GM21529 (cell line): ENCODE measurements around the gene C7.
"Not testable (repeated sequence)": the region's sequence is repeated elsewhere in the genome, so short reads cannot be mapped to it uniquely, and the experiment has no call there.

Source experiments
- ATAC-seq: cut with Tn5 transposase; IDR thresholded peaks from one replicate; pipeline ENCODE4 v1.9.1; 2021; ENCODE audit not compliant: unreplicated experiment

Gene C7

DNA sequence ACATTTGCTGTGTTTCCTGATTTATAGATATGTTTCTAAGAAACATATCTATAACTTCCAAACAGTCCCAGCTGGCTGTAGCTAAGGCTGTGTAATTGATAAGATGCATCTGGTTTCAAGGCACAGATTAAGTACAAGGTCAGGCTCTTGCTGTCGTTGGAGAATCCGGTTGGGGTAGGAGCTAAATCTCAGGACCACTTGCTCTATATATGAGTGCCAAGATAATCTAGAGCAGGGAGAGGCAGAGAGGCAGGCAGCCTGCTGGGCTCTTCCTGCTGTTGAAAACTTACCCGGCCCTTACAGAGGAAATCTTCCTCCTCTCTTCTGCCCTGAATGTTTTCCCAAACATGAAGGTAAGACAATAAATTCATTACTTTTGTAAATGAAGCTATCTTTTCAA lies at the start of gene C7:
Gene C7 (plus strand): TSS at position 234 of the 400 bp plus-strand sequence. CDS start 114 bp downstream, at position 348.
- ATAC-seq = no peak

DNA sequence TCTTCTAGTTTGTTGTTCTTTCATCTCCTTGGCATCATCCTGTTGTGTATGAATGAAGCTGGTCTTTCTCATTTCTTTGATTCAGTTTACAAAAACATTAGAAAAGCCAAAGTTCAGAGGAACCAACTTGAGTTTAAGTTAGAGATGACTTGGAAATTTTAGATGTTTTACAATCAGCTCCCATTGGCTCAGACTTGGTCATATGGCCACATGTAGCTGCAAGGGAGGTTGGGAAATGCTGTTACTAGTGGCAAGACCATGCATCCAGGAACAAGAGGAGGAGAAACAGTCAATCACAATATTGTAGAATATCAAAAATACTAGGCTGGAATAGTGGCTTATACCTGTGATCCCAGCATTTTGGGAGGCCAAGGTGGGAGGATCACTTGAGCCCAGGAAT lies 48.6 kb upstream of the C7 start:
- no peak for ATAC-seq

DNA sequence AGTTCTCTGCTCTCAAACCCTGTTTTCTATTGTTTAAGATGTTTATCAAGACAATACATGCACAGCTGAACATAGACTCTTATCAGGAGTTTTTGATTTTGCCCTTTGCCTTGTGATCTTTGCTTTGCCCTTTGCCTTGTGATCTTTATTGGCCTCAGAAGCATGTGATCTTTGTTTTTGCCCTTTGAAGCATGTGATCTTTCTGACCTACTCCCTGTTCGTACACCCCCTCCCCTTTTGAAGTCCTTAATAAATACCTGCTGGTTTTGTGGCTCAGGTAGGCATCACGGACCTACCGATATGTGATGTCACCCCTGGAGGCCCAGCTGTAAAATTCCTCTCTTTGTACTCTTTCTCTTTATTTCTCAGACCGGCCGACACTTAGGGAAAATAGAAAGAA lies 44.3 kb upstream of the C7 start:
- not testable (repeated sequence) for ATAC-seq

DNA sequence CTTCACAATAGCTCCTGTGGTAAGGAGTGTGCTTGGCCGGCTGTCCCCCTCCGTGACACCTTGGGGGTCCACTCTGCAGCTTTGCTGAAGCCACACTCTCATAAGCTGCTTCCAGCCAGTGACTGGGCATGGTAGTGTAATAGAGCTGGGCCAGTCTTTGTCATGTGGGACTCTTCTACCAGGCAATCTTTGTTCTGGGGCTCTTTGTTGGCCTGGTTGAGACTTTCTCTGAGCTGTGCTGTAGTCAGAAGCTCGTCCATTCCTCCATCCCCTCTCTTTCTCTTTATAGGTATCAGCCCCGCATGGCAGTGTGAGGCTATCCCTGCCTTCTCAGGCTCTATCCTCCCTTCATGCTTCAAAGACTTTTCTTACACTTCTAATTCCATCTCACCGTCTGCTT lies 42.5 kb upstream of the C7 start:
- ATAC-seq = no peak

DNA sequence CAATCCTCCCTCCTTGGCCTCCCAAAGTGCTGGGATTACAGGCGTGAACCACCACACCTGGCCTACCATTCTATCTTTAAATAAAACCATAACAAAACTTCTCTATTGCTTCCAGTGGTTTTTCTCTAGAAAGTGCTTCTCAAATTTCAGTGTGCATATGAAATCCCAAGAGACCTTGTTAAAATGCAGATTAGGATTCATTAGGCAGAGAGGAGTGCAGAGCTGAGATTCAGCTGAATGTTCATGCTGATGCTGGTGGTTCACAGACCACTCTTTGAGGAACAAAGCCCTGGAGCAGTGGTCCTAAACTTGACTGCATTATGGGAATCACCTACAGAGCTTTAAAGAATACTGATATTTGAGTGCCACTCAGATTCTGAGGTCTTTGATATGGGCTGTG lies 39.9 kb upstream of the C7 start:
- ATAC-seq = no peak

DNA sequence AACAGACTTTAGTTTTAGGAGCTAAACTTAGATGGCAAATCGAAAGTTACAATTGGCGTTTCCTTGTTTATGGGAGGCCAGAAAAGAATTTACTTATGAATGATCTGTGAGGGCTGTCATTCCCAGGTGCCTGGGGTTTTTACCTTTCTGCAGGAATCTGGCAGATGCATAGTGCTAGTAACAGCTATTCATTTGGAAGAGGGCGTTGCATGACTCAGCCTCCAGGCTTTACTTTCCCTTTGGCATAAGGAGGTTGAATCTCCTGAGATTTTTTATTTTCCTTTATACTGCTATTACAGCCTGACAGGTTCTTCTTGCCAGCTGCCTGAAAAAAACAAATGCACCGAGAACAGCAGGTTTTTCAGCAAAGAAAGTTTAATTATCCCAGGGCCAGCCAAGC lies 38.1 kb upstream of the C7 start:
- no peak for ATAC-seq

DNA sequence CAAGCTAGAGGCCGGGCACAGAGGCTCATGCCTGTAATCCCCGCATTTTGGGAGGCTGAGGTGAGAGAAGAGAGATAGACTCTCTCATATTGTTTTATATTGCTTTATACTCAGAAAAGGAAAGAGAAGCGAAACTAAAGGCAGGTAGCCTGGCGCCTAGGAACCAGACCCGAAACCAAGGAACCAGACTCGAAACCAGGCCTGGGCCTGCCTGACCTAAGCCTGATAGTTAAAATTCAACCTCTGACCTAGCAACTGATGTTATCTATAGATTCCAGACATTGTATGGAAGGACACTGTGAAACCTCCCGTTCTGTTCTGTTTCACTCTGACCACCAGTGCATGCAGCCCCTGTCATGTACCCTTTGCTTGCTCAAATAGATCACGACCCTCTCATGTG lies 37.0 kb upstream of the C7 start:
- ATAC-seq = not testable (repeated sequence)

DNA sequence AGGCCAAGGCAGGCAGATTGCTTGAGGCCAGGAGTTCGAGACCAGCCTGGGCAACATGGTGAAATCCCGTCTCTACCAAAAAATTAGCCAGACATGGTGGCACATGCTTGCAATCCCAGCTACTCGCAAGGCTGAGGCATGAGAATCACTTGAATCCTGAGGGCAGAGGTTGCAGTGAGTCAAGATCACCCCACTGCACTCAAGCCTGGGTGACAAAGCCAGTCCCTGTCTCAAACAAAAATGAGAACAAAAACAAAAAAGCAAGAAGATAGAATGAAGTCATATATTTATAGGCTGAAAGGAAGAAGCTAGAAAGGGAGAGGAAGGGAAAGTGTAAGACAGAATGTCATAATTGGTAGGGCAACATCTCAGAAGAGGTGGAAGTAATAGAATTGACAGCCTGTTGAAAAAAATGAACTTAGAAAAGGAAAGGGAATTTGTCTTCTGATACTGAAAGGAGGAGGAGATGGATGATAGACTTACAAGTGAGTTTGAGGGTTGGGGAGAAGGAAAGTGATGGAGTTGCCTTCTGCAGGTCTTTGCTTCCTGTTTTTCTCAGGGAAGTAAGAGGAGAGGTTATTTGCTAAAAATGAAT lies 35.9 kb upstream of the C7 start:
- ATAC-seq = no peak

DNA sequence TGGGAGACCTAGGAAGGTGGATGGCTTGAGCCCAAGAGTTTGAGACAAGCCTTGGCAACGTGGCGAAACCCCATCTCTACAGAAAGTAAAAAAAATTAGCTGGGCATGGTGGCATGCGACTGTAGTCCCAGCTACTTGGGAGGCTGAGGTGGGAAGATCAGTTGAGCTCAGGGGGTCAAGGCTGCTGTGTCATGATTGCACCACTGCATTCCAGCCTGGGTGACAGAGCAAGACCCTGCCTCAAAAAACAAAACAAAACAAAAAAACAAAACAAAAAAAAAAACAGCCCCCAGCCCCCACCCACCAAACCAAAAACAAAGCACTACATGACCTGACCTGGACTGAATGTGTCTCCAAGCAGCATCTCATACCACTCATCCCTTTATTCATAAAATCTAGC lies 33.3 kb upstream of the C7 start:
- no peak for ATAC-seq

DNA sequence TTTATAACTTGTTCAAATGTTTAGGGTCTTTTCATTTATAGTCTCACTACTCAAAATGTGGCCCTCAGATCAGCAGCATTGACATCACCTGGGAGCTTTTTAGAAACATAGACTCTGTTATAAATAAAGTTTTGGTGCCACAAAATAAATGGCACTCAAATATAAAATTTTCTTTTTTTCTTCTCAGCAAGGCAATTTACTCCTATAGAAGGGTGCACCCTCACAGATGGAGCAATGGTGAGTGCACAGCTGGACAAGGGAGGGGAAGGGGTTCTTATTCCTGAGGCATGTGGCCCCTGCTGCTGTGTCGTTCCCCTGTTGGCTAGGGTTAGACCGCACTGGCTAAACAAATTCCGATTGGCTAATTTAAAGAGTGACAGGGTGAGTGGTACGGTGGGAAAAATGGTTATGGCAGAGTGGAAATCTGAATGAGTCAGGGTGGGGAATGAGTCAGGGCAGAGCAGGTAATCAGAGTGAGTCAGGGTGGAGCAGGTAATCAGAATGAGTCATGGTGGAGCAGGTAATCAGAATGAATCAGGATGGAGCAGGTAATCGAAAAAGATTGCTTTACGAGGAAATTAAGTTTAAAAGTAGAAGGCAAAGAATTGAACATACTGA lies 31.8 kb upstream of the C7 start:
- no peak for ATAC-seq

DNA sequence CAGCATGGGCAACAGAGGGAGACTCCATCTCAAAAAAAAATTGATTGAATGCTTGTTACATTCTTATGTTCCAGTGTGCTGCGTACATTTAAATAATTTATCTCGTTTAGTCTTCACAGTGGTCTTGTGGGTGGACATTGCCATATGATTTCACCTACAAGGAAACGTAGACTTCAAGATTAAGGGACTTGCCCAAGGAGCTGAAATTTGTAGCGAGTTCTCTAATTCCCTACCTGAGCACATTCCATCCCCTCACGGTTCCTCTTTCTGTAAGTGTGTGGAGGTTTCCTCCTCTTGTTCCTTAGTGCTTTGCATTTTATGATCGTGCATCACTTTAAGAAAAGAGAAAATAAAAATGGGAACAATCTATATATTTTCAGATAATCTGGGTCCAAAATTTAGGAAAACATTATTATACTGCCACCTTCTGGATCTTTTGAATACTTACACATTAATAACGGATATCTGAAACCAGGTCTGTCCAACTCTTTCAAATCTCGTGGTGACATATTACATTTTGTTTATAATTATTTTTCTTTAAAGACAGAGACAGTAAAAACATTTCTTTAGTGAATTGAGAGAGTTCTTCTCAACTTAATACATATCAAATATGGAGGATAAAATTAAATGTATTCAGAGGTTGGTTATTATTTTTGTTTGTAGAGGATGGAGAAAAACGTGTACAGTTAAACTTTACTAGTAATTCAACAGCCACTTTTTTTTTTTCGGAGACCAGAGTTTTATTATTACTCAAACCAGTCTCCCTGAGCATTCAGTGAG lies 29.9 kb upstream of the C7 start:
- ATAC-seq = no peak

DNA sequence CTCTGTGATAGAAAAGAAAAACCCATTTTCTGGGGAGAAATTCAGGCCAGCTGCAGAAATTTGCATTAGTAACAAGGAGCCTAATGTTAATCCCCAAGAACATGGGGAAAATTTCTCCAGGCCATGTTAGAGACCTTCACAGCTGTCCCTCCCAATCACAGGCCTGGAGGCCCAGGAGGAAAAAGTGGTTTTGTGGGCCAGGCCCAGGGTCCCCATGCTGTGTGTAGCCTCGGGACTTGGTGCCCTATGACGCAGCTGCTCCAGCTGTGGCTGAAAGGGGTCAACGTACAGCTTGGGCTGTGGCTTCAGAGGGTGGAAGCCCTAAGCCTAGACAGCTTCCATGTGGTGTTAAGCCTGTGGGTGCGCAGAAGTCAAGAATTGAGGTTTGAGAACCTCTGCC lies 27.0 kb upstream of the C7 start:
- ATAC-seq = no peak

DNA sequence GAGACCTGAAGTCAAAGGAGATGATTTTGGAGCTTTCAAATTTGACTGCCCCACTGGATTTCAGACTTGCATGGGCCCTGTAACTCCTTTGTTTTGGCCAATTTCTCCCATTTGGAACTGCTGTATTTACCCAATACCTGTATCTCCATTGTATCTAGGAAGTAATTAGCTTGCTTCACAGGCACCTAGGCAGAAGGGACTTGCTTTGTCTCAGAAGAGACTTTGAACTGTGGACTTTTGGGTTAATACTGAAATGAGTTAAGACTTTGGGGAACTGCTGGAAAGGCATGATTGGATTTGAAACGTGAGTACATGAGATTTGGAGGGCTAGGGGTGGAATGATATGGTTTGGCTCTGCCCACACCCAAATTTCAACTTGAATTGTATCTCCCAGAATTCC lies 26.2 kb upstream of the C7 start:
- not testable (repeated sequence) for ATAC-seq

DNA sequence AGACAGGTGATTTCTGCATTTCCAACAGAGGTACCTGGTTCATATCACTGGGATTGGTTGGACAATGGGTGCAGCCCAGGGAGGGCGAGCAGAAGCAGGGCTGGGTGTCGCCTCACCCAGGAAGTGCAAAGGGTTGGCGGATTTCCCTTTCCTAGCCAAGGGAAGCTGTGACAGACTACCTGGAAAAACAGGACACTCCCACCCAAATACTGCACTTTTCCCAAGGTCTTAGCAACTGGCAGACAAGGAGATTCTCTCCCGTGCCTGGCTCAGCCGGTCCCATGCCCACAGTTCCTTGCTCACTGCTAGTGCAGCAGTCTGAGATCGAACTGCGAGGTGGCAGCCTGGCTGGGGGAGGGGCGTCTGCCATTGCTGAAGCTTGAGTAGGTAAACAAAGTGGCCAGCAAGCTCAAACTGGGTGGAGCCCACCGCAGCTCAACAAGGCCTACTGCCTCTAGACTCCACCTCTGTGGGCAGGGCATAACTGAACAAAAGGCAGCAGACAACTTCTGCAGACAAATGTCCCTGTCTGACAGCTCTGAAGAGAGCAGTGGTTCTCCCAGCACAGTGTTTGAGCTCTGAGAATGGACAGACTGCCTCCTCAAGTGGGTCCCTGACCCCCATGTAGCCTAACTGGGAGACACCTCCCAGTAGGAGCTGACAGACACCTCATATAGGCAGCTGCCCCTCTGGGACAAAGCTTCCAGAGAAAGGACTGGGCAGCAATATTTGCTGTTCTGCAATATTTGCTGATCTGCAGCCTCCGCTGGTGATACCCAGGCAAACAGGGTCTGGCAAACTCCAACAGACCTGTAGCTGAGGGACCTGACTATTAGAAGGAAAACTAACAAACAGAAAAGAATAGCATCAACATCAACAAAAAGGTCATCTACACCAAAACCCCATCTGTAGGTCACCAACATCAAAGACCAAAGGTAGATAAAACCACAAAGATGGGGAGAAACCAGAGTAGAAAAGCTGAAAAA lies 13.6 kb upstream of the C7 start:
- ATAC-seq = not testable (repeated sequence)

DNA sequence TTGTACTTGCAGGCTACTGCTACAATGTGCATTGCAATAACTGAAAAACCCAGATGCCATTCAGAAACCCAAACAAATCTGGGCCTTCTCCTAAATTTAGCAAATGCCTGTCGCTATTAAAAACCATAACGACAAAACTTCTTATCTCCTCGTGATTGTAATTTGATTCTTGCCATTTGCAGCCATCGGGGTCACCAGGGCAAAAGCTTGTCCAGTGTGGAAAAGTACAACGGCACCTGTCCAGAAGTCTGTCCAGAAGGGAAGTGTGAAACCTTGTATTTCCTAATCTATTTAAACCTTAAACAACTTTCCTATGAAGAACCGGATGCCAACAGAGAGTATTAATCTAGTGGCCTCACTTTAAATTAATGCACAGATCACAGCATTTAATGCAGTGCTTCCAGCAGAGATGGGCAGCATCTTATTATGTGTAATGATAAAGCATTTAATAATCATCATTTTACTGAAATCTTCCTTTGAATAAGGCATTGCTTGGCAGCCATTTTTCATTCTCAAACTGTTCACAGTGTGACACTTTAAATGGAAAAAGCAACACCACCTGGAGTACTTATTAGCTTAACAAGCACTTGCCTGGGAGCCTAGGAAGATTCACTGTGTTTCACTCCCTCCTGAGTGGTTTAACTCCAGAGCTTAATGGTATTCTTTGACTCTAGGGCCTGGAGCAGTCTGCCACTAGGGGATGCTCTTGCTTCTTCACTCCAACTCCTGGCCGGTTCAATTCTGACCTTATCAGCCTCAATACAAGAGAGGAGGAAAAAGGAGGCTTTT lies 4.9 kb upstream of the C7 start:
- peak; percentile 92 for ATAC-seq

DNA sequence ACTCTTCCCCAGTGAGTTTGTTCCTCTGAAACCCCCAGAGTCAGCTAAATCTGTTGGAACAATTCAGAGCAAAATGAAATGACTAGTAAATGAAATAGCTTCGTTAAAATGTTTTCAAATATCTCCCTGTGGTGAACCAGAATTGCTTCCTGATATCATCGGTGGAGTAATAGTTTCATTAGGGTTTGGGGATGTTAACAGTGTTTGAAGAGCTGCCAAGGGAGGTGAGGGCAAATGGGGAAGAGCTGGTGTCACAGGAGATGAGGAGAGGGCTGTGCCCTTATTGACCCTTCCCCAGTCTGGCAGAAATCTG lies 4.3 kb upstream of the C7 start:
- no peak for ATAC-seq

DNA sequence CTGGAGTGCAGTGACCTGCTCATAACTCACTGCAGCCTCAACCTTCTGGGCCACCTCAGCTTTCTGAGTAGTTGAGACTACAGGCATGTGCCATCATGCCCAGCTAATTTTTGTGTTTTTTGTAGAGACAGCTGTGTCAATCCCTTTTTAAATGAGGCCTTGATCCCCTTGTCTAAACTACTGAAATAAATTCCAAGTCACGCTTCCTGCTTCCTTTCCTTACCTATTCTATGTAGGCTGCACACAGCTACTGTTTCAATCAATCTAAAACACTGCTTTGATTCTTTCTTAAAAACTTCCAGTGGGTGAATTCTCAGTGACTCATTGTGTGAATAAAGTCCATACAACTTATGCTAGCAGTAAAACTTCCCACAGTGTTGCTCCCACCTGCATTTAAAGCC lies 2.9 kb upstream of the C7 start:
- no peak for ATAC-seq

DNA sequence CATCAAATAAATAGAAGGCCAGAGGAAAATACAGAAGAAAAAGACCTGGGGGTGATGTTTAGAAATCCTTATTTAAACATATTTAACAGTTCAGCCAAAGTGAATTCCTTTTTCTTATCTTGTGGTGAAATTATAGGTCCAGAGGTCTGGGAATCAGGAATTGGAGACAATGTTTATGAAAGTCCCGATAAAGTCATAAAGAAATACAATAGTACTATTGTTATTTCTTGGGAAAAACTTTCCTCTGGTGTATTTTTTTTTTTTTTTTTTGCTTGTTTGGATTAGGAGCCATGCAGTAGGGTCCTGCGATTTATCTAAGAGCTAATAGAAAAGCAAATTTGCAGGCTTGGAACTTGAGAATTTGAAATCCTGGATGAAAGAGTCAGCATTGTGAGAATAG lies 426 bp downstream of the C7 start:
- ATAC-seq = no peak

DNA sequence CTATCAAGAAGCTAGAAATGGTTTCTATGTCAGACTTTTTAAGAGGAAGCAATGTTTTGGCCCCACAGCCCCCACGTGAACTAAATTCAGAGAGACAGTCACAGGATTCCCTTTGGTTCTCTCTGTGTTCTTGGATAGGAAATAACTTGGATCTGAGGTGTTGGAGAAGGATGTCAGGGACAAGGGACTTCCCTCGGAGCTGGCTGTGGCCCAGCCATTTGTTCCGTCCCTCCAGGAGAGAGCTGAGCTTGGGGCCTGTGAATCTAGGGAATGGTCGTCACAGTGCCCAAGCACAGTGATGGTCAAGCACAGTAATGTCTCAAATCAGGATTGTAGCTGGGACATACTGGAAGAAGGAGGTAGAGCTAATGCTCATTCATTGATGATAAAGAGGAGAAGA lies 2.0 kb downstream of the C7 start:
- no peak for ATAC-seq

DNA sequence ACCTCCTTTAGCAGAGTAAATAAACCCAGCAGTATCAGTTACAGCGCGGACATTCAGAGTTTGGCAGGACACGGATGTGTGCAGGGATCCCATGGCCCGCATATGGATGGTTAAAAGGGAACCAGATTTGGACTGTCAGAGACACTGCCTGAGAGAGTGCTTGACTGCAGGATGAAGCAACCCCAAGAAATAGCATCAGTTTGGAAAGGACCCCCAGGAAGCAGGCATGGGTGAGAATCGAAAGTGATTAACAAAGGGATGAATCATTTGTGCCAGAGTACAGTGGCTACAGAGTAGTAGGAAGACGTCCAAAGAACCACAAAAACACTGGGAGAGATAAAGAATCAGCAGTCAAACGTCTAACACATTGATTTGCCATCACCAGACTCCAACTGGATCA lies 5.5 kb downstream of the C7 start:
- ATAC-seq = no peak
